ENCODE results near the gene MIEN1. TPM values are rescaled to one million over a fixed set of nuclear protein-coding genes. Genes with fewer than 3 reads are reported as not detected.
"Not testable (repeated sequence)": the region's sequence is repeated elsewhere in the genome, so short reads cannot be mapped to it uniquely, and the experiment has no call there.

The MIEN1 gene
- total RNA-seq, 1 donor, result 21.6 TPM

GRCh38 chr17:39717660-39718059 lies 12.7 kb downstream of the MIEN1 start:
- H3K4me1 ChIP-seq (ENCODE audit: insufficient read depth, low read length), result no peaks in the 10 kb centered on the region
- H3K9me3 ChIP-seq (ENCODE audit: low read depth, low read length), result no peaks in the 10 kb centered on the region
- H3K4me3 ChIP-seq (ENCODE audit: low read length), result no peak overlapping the region
- H3K27me3 ChIP-seq (ENCODE audit: insufficient read depth, low read length), result no peaks in the 10 kb centered on the region

- Histone ChIP-seq H3K4me1 (ENCODE audit: insufficient read depth, low read length) (no peaks in the 10 kb centered on the region), H3K27me3 (ENCODE audit: insufficient read depth, low read length) (no peaks in the 10 kb centered on the region), H3K4me3 (ENCODE audit: low read length) (no peak overlapping the region), H3K9me3 (ENCODE audit: low read depth, low read length) (no peaks in the 10 kb centered on the region)
Observed at GRCh38 chr17:39716879-39717536, 13.3 kb downstream of the MIEN1 start.

- no peaks in the 10 kb centered on the region for H3K4me1 ChIP-seq (ENCODE audit: insufficient read depth, low read length)
- H3K27me3 ChIP-seq (ENCODE audit: insufficient read depth, low read length), result no peaks in the 10 kb centered on the region
- H3K4me3 ChIP-seq (ENCODE audit: low read length), result no peak overlapping the region
- no peaks in the 10 kb centered on the region for H3K9me3 ChIP-seq (ENCODE audit: low read depth, low read length)
Observed at GRCh38 chr17:39716073-39716818, 14.1 kb downstream of the MIEN1 start.

- H3K4me1 ChIP-seq (ENCODE audit: insufficient read depth, low read length), result no peaks in the 10 kb centered on the region
- H3K9me3 ChIP-seq (ENCODE audit: low read depth, low read length), result no peaks in the 10 kb centered on the region
- H3K27me3 ChIP-seq (ENCODE audit: insufficient read depth, low read length), result no peaks in the 10 kb centered on the region
- no peak overlapping the region for H3K4me3 ChIP-seq (ENCODE audit: low read length)
Observed at GRCh38 chr17:39715375-39716072, 14.8 kb downstream of the MIEN1 start.

GRCh38 chr17:39714234-39714633 lies 16.1 kb downstream of the MIEN1 start:
- Histone ChIP-seq H3K9me3 (ENCODE audit: low read depth, low read length) (no peaks in the 10 kb centered on the region), H3K27me3 (ENCODE audit: insufficient read depth, low read length) (no peaks in the 10 kb centered on the region), H3K4me1 (ENCODE audit: insufficient read depth, low read length) (no peaks in the 10 kb centered on the region), H3K4me3 (ENCODE audit: low read length) (no peak overlapping the region)

GRCh38 chr17:39711851-39712250 lies 18.5 kb downstream of the MIEN1 start:
- peaks cover 16% of the 10 kb centered on the region for H3K4me1 ChIP-seq (ENCODE audit: insufficient read depth, low read length)

GRCh38 chr17:39711071-39711470 lies 19.3 kb downstream of the MIEN1 start:
- not testable (repeated sequence) for H3K4me3 ChIP-seq (ENCODE audit: low read length); H3K27me3 ChIP-seq (ENCODE audit: insufficient read depth, low read length); H3K9me3 ChIP-seq (ENCODE audit: low read depth, low read length)
- H3K4me1 ChIP-seq (ENCODE audit: insufficient read depth, low read length), result peaks cover 23% of the 10 kb centered on the region

More at GRCh38 chr17:39711851-39712250, 18.5 kb downstream of the MIEN1 start:
- no peaks in the 10 kb centered on the region for H3K9me3 ChIP-seq (ENCODE audit: low read depth, low read length)
- H3K4me3 ChIP-seq (ENCODE audit: low read length), result no peak overlapping the region
- H3K27me3 ChIP-seq (ENCODE audit: insufficient read depth, low read length), result no peaks in the 10 kb centered on the region

- H3K27me3 ChIP-seq (ENCODE audit: insufficient read depth, low read length), result no peaks in the 10 kb centered on the region
- H3K9me3 ChIP-seq (ENCODE audit: low read depth, low read length), result no peaks in the 10 kb centered on the region
- peaks cover 23% of the 10 kb centered on the region for H3K4me1 ChIP-seq (ENCODE audit: insufficient read depth, low read length)
- H3K4me3 ChIP-seq (ENCODE audit: low read length), result no peak overlapping the region
Observed at GRCh38 chr17:39709998-39710964, 20.1 kb downstream of the MIEN1 start.

GRCh38 chr17:39709319-39709997 lies 20.9 kb downstream of the MIEN1 start:
- Histone ChIP-seq H3K9me3 (ENCODE audit: low read depth, low read length) (no peaks in the 10 kb centered on the region), H3K4me1 (ENCODE audit: insufficient read depth, low read length) (peaks cover 23% of the 10 kb centered on the region), H3K4me3 (ENCODE audit: low read length) (no peak overlapping the region), H3K27me3 (ENCODE audit: insufficient read depth, low read length) (no peaks in the 10 kb centered on the region)

- peaks cover 23% of the 10 kb centered on the region for H3K4me1 ChIP-seq (ENCODE audit: insufficient read depth, low read length)
- H3K4me3 ChIP-seq (ENCODE audit: low read length), result no peak overlapping the region
Observed at GRCh38 chr17:39706921-39707337, 23.4 kb downstream of the MIEN1 start.

GRCh38 chr17:39706383-39706782 lies 23.9 kb downstream of the MIEN1 start:
- Histone ChIP-seq H3K4me3 (ENCODE audit: low read length) (no peak overlapping the region), H3K9me3 (ENCODE audit: low read depth, low read length) (no peaks in the 10 kb centered on the region), H3K4me1 (ENCODE audit: insufficient read depth, low read length) (peaks cover 23% of the 10 kb centered on the region), H3K27me3 (ENCODE audit: insufficient read depth, low read length) (peaks cover 5% of the 10 kb centered on the region)

More at GRCh38 chr17:39706921-39707337, 23.4 kb downstream of the MIEN1 start:
- H3K27me3 ChIP-seq (ENCODE audit: insufficient read depth, low read length), result no peaks in the 10 kb centered on the region
- H3K9me3 ChIP-seq (ENCODE audit: low read depth, low read length), result no peaks in the 10 kb centered on the region

GRCh38 chr17:39705786-39706348 lies 24.5 kb downstream of the MIEN1 start:
- Histone ChIP-seq H3K4me1 (ENCODE audit: insufficient read depth, low read length) (peaks cover 23% of the 10 kb centered on the region), H3K4me3 (ENCODE audit: low read length) (no peak overlapping the region), H3K9me3 (ENCODE audit: low read depth, low read length) (no peaks in the 10 kb centered on the region), H3K27me3 (ENCODE audit: insufficient read depth, low read length) (peaks cover 10% of the 10 kb centered on the region)

GRCh38 chr17:39704821-39705551 lies 25.3 kb downstream of the MIEN1 start:
- Histone ChIP-seq H3K9me3 (ENCODE audit: low read depth, low read length) (no peaks in the 10 kb centered on the region), H3K27me3 (ENCODE audit: insufficient read depth, low read length) (peaks cover 17% of the 10 kb centered on the region), H3K4me1 (ENCODE audit: insufficient read depth, low read length) (peaks cover 23% of the 10 kb centered on the region), H3K4me3 (ENCODE audit: low read length) (no peak overlapping the region)

Measured in mononuclear cell (primary cell).